SJCRH30 (cell line): ENCODE results near the gene SPANXN3. TPM values are rescaled to one million over a fixed set of nuclear protein-coding genes. Genes with fewer than 3 reads are reported as not detected.
"Not testable (repeated sequence)": the region's sequence is repeated elsewhere in the genome, so short reads cannot be mapped to it uniquely, and the experiment has no call there.

ENCODE experiments used
- DNase-seq, 2 experiments: peaks; one replicate each; pipeline ENCODE4 v3.0.0-alpha.2; 2015 to 2020
- H3K27ac ChIP-seq: fragments of 250-450 bp; sonication (Bioruptor Pico); 2 replicates; pipeline ENCODE4 v1.5.1; 2020; ENCODE audit warnings: mild to moderate bottlenecking, moderate library complexity
- H3K27me3 ChIP-seq: fragments of 250-450 bp; sonication (Bioruptor Pico); 2 replicates; pipeline ENCODE4 v1.5.1; 2020; ENCODE audit warnings: mild to moderate bottlenecking, moderate library complexity
- H3K36me3 ChIP-seq: fragments of 250-450 bp; sonication (Bioruptor Pico); 2 replicates; pipeline ENCODE4 v1.5.1; 2020; ENCODE audit warnings: mild to moderate bottlenecking, moderate library complexity
- H3K4me1 ChIP-seq: fragments of 250-450 bp; sonication (Bioruptor Pico); 2 replicates; pipeline ENCODE4 v1.5.1; 2020; ENCODE audit warnings: mild to moderate bottlenecking, moderate library complexity
- H3K4me3 ChIP-seq: fragments of 250-450 bp; sonication (Bioruptor Pico); 2 replicates; pipeline ENCODE4 v1.5.1; 2020; ENCODE audit warnings: mild to moderate bottlenecking, moderate library complexity
- H3K9me3 ChIP-seq: fragments of 250-450 bp; sonication (Bioruptor Pico); replicated peaks from 2 replicates; pipeline ENCODE4 v1.5.1; 2020; ENCODE audit warnings: mild to moderate bottlenecking, moderate library complexity
- total RNA-seq: library from RNA; depleted of rRNA; stranded (reverse); fragments of >200 nt; shearing (Covaris generic); gene quantifications from 2 replicates; pipeline ENCODE4 v1.2.3, GENCODE V29; 2014; rRNA removed

SPANXN3 gene
- total RNA-seq, result not detected in 2 replicates

- DNase-seq, H3K4me1 ChIP-seq, H3K4me3 ChIP-seq, H3K9me3 ChIP-seq, H3K36me3 ChIP-seq, H3K27me3 ChIP-seq, H3K27ac ChIP-seq: not testable (repeated sequence)
Observed at GRCh38 chrX:143517375-143517774, at the start of gene SPANXN3. SPANXN3 (minus strand) TSS chrX:143517475; CDS start chrX:143517391, 84 bp downstream.

- H3K4me3 ChIP-seq, result no peak overlapping the region
- no peaks in the 10 kb centered on the region for H3K36me3 ChIP-seq
- peak in 1 of 2 experiments; percentile 8 for DNase-seq
- H3K27ac ChIP-seq, result no peak overlapping the region
- no peaks in the 10 kb centered on the region for H3K4me1 ChIP-seq
- no peaks in the 10 kb centered on the region for H3K9me3 ChIP-seq
- no peaks in the 10 kb centered on the region for H3K27me3 ChIP-seq
Observed at GRCh38 chrX:143536176-143536575, 18.9 kb upstream of the SPANXN3 start.

GRCh38 chrX:143502196-143502595 is 15.1 kb downstream of the SPANXN3 start:
- not testable (repeated sequence) for H3K27me3 ChIP-seq, H3K4me3 ChIP-seq, DNase-seq, H3K4me1 ChIP-seq, H3K9me3 ChIP-seq, H3K36me3 ChIP-seq, H3K27ac ChIP-seq

GRCh38 chrX:143500751-143501150 is 16.5 kb downstream of the SPANXN3 start:
- DNase-seq, result no peak
- Histone ChIP-seq H3K27me3 (no peaks in the 10 kb centered on the region), H3K36me3 (no peaks in the 10 kb centered on the region), H3K9me3 (no peaks in the 10 kb centered on the region), H3K27ac (no peak overlapping the region), H3K4me3 (no peak overlapping the region), H3K4me1 (no peaks in the 10 kb centered on the region)

GRCh38 chrX:143486105-143486504 is 31.2 kb downstream of the SPANXN3 start:
- H3K27ac ChIP-seq, result no peak overlapping the region
- no peaks in the 10 kb centered on the region for H3K36me3 ChIP-seq
- H3K4me3 ChIP-seq, result no peak overlapping the region
- no peaks in the 10 kb centered on the region for H3K4me1 ChIP-seq
- no peak for DNase-seq
- no peaks in the 10 kb centered on the region for H3K27me3 ChIP-seq
- H3K9me3 ChIP-seq, result no peaks in the 10 kb centered on the region

GRCh38 chrX:143476751-143477150 is 40.5 kb downstream of the SPANXN3 start:
- Histone ChIP-seq H3K4me1 (no peaks in the 10 kb centered on the region), H3K36me3 (no peaks in the 10 kb centered on the region), H3K9me3 (no peaks in the 10 kb centered on the region), H3K27me3 (no peaks in the 10 kb centered on the region), H3K4me3 (no peak overlapping the region), H3K27ac (no peak overlapping the region)
- DNase-seq, result no peak

GRCh38 chrX:143472347-143472938 is 44.8 kb downstream of the SPANXN3 start:
- Histone ChIP-seq H3K4me3 (no peak overlapping the region), H3K27ac (no peak overlapping the region)
- DNase-seq, result no peak

GRCh38 chrX:143466130-143466529 is 51.1 kb downstream of the SPANXN3 start:
- Histone ChIP-seq H3K9me3 (no peaks in the 10 kb centered on the region), H3K36me3 (no peaks in the 10 kb centered on the region), H3K4me1 (no peaks in the 10 kb centered on the region), H3K4me3 (no peak overlapping the region), H3K27me3 (no peaks in the 10 kb centered on the region), H3K27ac (no peak overlapping the region)
- no peak for DNase-seq

More at GRCh38 chrX:143472347-143472938, 44.8 kb downstream of the SPANXN3 start:
- no peaks in the 10 kb centered on the region for H3K4me1 ChIP-seq
- no peaks in the 10 kb centered on the region for H3K36me3 ChIP-seq
- H3K27me3 ChIP-seq, result no peaks in the 10 kb centered on the region
- H3K9me3 ChIP-seq, result no peaks in the 10 kb centered on the region

GRCh38 chrX:143462696-143463095 is 54.6 kb downstream of the SPANXN3 start:
- H3K4me1 ChIP-seq, result no peaks in the 10 kb centered on the region
- H3K27me3 ChIP-seq, result no peaks in the 10 kb centered on the region
- H3K9me3 ChIP-seq, result no peaks in the 10 kb centered on the region
- no peak for DNase-seq
- no peaks in the 10 kb centered on the region for H3K36me3 ChIP-seq
- H3K27ac ChIP-seq, result no peak overlapping the region
- H3K4me3 ChIP-seq, result no peak overlapping the region

- Histone ChIP-seq H3K27me3 (no peaks in the 10 kb centered on the region), H3K4me1 (no peaks in the 10 kb centered on the region), H3K9me3 (no peaks in the 10 kb centered on the region), H3K27ac (no peak overlapping the region), H3K36me3 (no peaks in the 10 kb centered on the region), H3K4me3 (no peak overlapping the region)
- DNase-seq, result no peak
Observed at GRCh38 chrX:143461606-143462005, 55.7 kb downstream of the SPANXN3 start.

Other genes with a start within 250 kb of the SPANXN3 start
- gene SLITRK4, start 118.6 kb upstream of the SPANXN3 start, total RNA-seq, result 0.02 TPM in 1 of 2 replicates, not detected in the other
- gene SPANXN2, start 203.3 kb upstream of the SPANXN3 start, total RNA-seq, result not detected in 2 replicates